Panc1 (cell line): ENCODE measurements around the gene KCNG2.

ENCODE experiments used
- POLR2AphosphoS5 ChIP-seq: IDR thresholded peaks from 2 replicates; pipeline ENCODE4 v1.6.1; 2012; ENCODE audit warnings: mild to moderate bottlenecking, low read depth, low read length, moderate library complexity
- SIN3A ChIP-seq: IDR thresholded peaks from 2 replicates; pipeline ENCODE4 v1.6.1; 2012; ENCODE audit warnings: low read depth, mild to moderate bottlenecking, low read length, moderate library complexity, borderline replicate concordance; ENCODE audit not compliant: insufficient read depth
- TF ChIP-seq, protein P1 (sequence below): fragments of 450-650 bp; IDR thresholded peaks from 2 replicates; pipeline ENCODE4 v1.5.1; 2017; ENCODE audit warnings: mild to moderate bottlenecking

DNA sequence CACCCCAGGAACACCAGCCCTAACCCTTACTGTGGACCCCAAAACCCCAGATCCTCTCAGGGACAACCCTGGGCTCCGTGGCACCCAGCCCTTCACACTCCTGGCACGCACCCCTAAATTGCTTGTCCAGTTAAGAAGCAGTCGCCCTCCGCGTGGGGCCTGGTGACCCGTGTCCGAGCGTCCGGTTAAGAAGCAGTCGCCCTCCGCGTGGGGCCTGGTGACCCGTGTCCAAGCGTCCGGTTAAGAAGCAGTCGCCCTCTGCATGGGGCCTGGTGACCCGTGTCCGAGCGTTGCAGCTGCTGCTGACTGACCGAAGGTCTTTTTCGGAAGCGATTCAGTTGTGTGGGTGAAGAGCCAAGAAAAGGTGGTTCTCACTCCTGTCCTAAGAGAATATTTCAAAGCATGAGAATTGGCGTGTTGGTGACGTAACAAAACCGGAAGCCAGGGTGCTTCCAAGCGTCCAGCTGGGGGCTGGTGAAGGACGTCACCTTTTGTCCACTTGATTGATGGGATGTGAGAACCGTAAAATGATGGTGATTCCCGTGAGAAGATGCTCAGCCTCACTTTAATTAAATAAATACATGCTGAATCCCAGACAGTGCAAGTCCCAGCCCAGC lies 70.5 kb downstream of the KCNG2 start:
- TF ChIP-seq, protein P1, sequence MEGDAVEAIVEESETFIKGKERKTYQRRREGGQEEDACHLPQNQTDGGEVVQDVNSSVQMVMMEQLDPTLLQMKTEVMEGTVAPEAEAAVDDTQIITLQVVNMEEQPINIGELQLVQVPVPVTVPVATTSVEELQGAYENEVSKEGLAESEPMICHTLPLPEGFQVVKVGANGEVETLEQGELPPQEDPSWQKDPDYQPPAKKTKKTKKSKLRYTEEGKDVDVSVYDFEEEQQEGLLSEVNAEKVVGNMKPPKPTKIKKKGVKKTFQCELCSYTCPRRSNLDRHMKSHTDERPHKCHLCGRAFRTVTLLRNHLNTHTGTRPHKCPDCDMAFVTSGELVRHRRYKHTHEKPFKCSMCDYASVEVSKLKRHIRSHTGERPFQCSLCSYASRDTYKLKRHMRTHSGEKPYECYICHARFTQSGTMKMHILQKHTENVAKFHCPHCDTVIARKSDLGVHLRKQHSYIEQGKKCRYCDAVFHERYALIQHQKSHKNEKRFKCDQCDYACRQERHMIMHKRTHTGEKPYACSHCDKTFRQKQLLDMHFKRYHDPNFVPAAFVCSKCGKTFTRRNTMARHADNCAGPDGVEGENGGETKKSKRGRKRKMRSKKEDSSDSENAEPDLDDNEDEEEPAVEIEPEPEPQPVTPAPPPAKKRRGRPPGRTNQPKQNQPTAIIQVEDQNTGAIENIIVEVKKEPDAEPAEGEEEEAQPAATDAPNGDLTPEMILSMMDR, result no peak
- TF ChIP-seq SIN3A, result no peak
- TF ChIP-seq POLR2AphosphoS5, result no peak
